Mesenchymal stem cell (in vitro differentiated cells and primary cell): Measurements from ENCODE around the gene KYNU.
"Not testable (repeated sequence)": the region's sequence is repeated elsewhere in the genome, so short reads cannot be mapped to it uniquely, and the experiment has no call there.

Source experiments
- DNase-seq: peaks from one replicate; pipeline ENCODE4 v3.0.0-alpha.2; 2013
- H2AFZ ChIP-seq: one replicate; pipeline ENCODE4 v1.6.1; 2013; ENCODE audit warnings: low read depth, mild to moderate bottlenecking, control low read depth, inconsistent platforms, low read length, moderate library complexity
- H2AK5ac ChIP-seq: 2 replicates; pipeline ENCODE4 v1.6.1; 2013; ENCODE audit warnings: low read length, moderate library complexity, mild to moderate bottlenecking, inconsistent platforms; ENCODE audit not compliant: severe bottlenecking
- H2BK120ac ChIP-seq: one replicate; pipeline ENCODE4 v1.6.1; 2013; ENCODE audit warnings: low read depth, mild to moderate bottlenecking, inconsistent platforms, low read length, moderate library complexity
- H2BK12ac ChIP-seq, 2 experiments: one replicate each; pipeline ENCODE4 v1.6.1; 2013; ENCODE audit warnings: inconsistent platforms in 2 of 2, low read length in 2 of 2, mild to moderate bottlenecking in 2 of 2, moderate library complexity in 2 of 2, control low read depth in 1 of 2
- H2BK15ac ChIP-seq: one replicate; pipeline ENCODE4 v1.6.1; 2013; ENCODE audit warnings: mild to moderate bottlenecking, low read depth, inconsistent platforms; ENCODE audit not compliant: poor library complexity, severe bottlenecking
- H2BK5ac ChIP-seq: 2 replicates; pipeline ENCODE4 v1.6.1; 2013; ENCODE audit warnings: low read depth, mild to moderate bottlenecking, low read length, control low read depth, inconsistent platforms; ENCODE audit not compliant: poor library complexity, severe bottlenecking
- H3K14ac ChIP-seq, 2 experiments: one replicate each; pipeline ENCODE4 v1.6.1; 2013; ENCODE audit warnings: inconsistent platforms in 2 of 2, low read length in 2 of 2, control low read depth in 1 of 2, mild to moderate bottlenecking in 1 of 2, moderate library complexity in 1 of 2
- H3K18ac ChIP-seq, 2 experiments: one replicate each; pipeline ENCODE4 v1.6.1; 2013; ENCODE audit warnings: inconsistent platforms in 2 of 2, low read length in 2 of 2, control low read depth in 1 of 2, low read depth in 1 of 2, mild to moderate bottlenecking in 1 of 2
- H3K23ac ChIP-seq, 2 experiments: one replicate each; pipeline ENCODE4 v1.6.1; 2013; ENCODE audit warnings: inconsistent platforms in 2 of 2, low read length in 2 of 2, mild to moderate bottlenecking in 2 of 2, moderate library complexity in 2 of 2, control low read depth in 1 of 2
- H3K27ac ChIP-seq: 2 replicates; pipeline ENCODE4 v1.5.1; 2013; ENCODE audit warnings: mild to moderate bottlenecking, moderate library complexity, low read length, control low read depth, inconsistent platforms; ENCODE audit not compliant: poor library complexity, severe bottlenecking
- H3K27me3 ChIP-seq, 2 experiments: 2 replicates each; pipeline versions ENCODE4 v1.6.1 to v1.7.0; 2013; ENCODE audit warnings: low read length in 2 of 2, mild to moderate bottlenecking in 2 of 2, moderate library complexity in 2 of 2, control low read depth in 1 of 2, inconsistent platforms in 1 of 2; ENCODE audit not compliant: control insufficient read depth in 1 of 2, insufficient read depth in 1 of 2
- H3K36me3 ChIP-seq, 2 experiments: 2 replicates each; pipeline versions ENCODE4 v1.6.1 to v1.7.0; 2013; ENCODE audit warnings: low read length in 2 of 2, control low read depth in 1 of 2, inconsistent platforms in 1 of 2, low read depth in 1 of 2, mild to moderate bottlenecking in 1 of 2; ENCODE audit not compliant: insufficient read depth in 2 of 2, control insufficient read depth in 1 of 2
- H3K4ac ChIP-seq, 2 experiments: one replicate each; pipeline ENCODE4 v1.6.1; 2013; ENCODE audit warnings: inconsistent platforms in 2 of 2, low read length in 2 of 2, mild to moderate bottlenecking in 2 of 2, moderate library complexity in 2 of 2, control low read depth in 1 of 2, low read depth in 1 of 2
- H3K4me1 ChIP-seq: 2 replicates; pipeline ENCODE4 v1.6.1; 2013; ENCODE audit warnings: low read depth, low read length, control low read depth; ENCODE audit not compliant: control insufficient read depth, insufficient read depth
- H3K4me2 ChIP-seq: 2 replicates; pipeline ENCODE4 v1.6.1; 2013; ENCODE audit warnings: low read length, mild to moderate bottlenecking, inconsistent platforms; ENCODE audit not compliant: poor library complexity, severe bottlenecking
- H3K4me3 ChIP-seq, 2 experiments: 2 replicates each; pipeline versions ENCODE4 v1.5.1 to v1.7.0; 2013; ENCODE audit warnings: low read length in 2 of 2, mild to moderate bottlenecking in 2 of 2, control low read depth in 1 of 2, low read depth in 1 of 2; ENCODE audit not compliant: insufficient read depth in 1 of 2
- H3K79me1 ChIP-seq: replicated peaks from 2 replicates; pipeline ENCODE4 v1.6.1; 2013; ENCODE audit warnings: mild to moderate bottlenecking, control low read depth, low read length, inconsistent platforms; ENCODE audit not compliant: poor library complexity, severe bottlenecking
- H3K9ac ChIP-seq: 2 replicates; pipeline ENCODE4 v1.7.0; 2013; ENCODE audit warnings: mild to moderate bottlenecking, low read length, moderate library complexity
- H3K9me3 ChIP-seq: 2 replicates; pipeline ENCODE4 v1.7.0; 2013; ENCODE audit warnings: mild to moderate bottlenecking, low read length; ENCODE audit not compliant: control insufficient read depth
- H4K8ac ChIP-seq: one replicate; pipeline ENCODE4 v1.6.1; 2013; ENCODE audit warnings: inconsistent platforms, mild to moderate bottlenecking, low read length, moderate library complexity
- H4K91ac ChIP-seq: one replicate; pipeline ENCODE4 v1.6.1; 2013; ENCODE audit warnings: mild to moderate bottlenecking, low read length, inconsistent platforms
- WGBS: methylation state at CpG from one replicate; pipeline ENCODE4 v1.1.7; 2013; ENCODE audit warnings: mixed read lengths; 5-methylcytosine and 5-hydroxymethylcytosine counted together

Gene KYNU

DNA sequence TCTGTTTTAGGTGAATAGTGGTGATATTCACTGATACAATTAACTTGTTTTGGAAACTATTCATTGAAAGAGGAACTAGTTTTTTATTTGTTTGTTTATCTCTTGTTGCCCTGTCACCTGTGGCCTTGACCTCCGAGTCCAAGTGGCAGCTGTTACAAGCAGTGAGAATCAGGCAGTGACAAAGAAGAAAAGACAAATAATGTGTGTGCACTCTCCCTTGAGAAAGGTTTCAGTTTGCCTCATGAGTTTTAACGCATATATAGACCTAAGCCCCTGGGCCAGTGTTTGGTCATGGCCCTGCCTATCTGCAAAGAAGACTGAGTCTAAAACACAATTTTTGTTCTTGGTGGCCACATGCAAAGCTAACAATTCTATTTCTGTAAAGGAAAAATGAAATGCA lies 15.3 kb downstream of the KYNU start:
- H2BK5ac ChIP-seq: no peak overlapping the region
- no peaks in the 10 kb centered on the region for H3K79me1 ChIP-seq
- no peak overlapping the region for H2BK12ac ChIP-seq
- no peaks in the 10 kb centered on the region for H3K9me3 ChIP-seq
- WGBS: 46% methylated on average over 2 of the region's 2 CpGs
- no peak overlapping the region for H3K23ac ChIP-seq
- no peaks in the 10 kb centered on the region for H3K4me1 ChIP-seq
- no peak overlapping the region for H3K4me2 ChIP-seq
- H2BK15ac ChIP-seq: no peak overlapping the region
- H3K18ac ChIP-seq: no peak overlapping the region
- no peak overlapping the region for H3K27ac ChIP-seq
- H2BK120ac ChIP-seq: no peak overlapping the region
- no peak overlapping the region for H4K8ac ChIP-seq
- no peak overlapping the region for H2AK5ac ChIP-seq
- H3K36me3 ChIP-seq: no peaks in the 10 kb centered on the region
- H3K27me3 ChIP-seq: no peaks in the 10 kb centered on the region
- no peak overlapping the region for H3K14ac ChIP-seq
- no peak overlapping the region for H4K91ac ChIP-seq
- no peak overlapping the region for H2AFZ ChIP-seq
- no peak overlapping the region for H3K4ac ChIP-seq
- H3K9ac ChIP-seq: no peak overlapping the region
- H3K4me3 ChIP-seq: no peak overlapping the region
- no peak for DNase-seq

DNA sequence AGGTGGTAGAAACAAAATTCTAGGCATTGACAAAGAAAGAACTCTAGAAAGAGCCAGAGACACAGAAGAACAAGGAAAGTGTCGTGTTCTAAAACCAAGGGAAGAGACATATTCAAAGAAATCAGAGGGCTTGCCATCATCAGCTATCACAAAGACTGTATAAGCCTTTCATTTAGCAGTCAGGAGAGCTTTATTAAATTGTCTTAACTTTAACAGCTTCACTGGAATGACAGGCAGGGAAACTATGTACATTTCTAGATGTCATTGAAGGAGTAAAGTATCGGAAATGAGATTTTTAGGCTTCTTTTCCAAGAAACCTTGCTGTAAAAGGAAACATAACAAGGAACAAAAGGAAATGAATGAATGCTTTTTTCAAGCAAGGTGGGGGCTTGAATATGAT lies 15.8 kb downstream of the KYNU start:
- Histone ChIP-seq H2AFZ (no peak overlapping the region), H3K27me3 (no peaks in the 10 kb centered on the region), H3K9ac (no peak overlapping the region), H2BK12ac (no peak overlapping the region), H2BK120ac (no peak overlapping the region), H3K9me3 (no peaks in the 10 kb centered on the region), H3K4me1 (peaks cover 2% of the 10 kb centered on the region), H4K8ac (no peak overlapping the region), H3K79me1 (no peaks in the 10 kb centered on the region), H3K4me2 (no peak overlapping the region), H3K4me3 (no peak overlapping the region), H2AK5ac (no peak overlapping the region), H3K36me3 (no peaks in the 10 kb centered on the region), H2BK15ac (no peak overlapping the region), H4K91ac (no peak overlapping the region), H3K4ac (no peak overlapping the region), H3K14ac (no peak overlapping the region), H2BK5ac (no peak overlapping the region), H3K23ac (no peak overlapping the region), H3K27ac (no peak overlapping the region), H3K18ac (no peak overlapping the region)
- DNase-seq: no peak
- WGBS: 98% methylated on average over 1 of the region's 2 CpGs

DNA sequence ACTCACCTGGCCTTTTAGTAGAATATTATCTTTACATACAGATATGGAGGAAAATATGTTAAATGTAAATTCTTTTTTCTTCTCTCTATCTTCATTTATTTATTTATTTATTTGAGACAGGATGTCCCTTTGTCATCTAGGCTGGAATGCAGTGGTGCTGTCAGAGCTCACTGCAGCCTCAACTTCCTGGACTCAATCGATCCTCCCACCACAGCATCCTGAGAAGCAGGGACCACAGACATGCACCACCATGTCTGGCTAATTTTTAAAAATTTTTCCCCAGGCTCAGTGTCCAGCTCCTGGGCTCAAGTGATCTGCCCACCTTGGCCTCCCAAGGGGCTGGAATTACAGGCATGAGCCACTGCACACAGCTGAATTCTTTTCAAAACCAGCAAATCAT lies 20.3 kb downstream of the KYNU start:
- Histone ChIP-seq H3K27me3 (no peaks in the 10 kb centered on the region), H3K36me3 (no peaks in the 10 kb centered on the region), H4K8ac (no peak overlapping the region), H3K4me3 (no peak overlapping the region), H2BK15ac (no peak overlapping the region), H2BK12ac (no peak overlapping the region), H4K91ac (no peak overlapping the region), H2AFZ (no peak overlapping the region), H3K4me1 (peaks cover 2% of the 10 kb centered on the region), H2AK5ac (no peak overlapping the region), H3K79me1 (no peaks in the 10 kb centered on the region), H3K9me3 (no peaks in the 10 kb centered on the region), H3K18ac (no peak overlapping the region), H3K23ac (no peak overlapping the region), H2BK5ac (no peak overlapping the region), H3K9ac (no peak overlapping the region), H3K14ac (no peak overlapping the region), H3K4ac (no peak overlapping the region), H3K27ac (no peak overlapping the region), H3K4me2 (no peak overlapping the region), H2BK120ac (no peak overlapping the region)
- 73% methylated on average over 1 of the region's 1 CpG for WGBS
- no peak for DNase-seq

DNA sequence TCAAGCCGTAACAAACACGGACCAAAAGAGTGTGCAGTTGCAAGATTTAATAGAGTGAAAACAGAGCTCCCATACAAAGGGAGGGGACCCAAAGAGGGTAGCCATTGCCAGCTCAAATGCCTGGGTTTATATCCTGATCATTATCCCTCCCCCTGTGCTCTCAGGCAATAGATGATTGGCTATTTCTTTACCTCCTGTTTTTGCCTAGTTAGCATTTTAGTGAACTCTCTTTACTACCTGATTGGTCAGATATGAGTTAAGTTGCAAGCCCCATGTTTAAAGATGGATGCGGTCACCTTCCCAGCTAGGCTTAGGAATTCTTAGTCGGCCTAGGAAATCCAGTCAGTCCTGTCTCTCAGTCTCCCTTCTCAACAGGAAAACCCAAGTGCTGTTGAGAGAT lies 22.9 kb downstream of the KYNU start:
- H3K4me1 ChIP-seq, H3K79me1 ChIP-seq, H3K9ac ChIP-seq, H2AFZ ChIP-seq, H2BK12ac ChIP-seq, H2BK5ac ChIP-seq, H4K8ac ChIP-seq, DNase-seq, H2BK120ac ChIP-seq, H2BK15ac ChIP-seq, H3K4me2 ChIP-seq, H3K4ac ChIP-seq, H3K36me3 ChIP-seq, H2AK5ac ChIP-seq, H3K14ac ChIP-seq, H3K9me3 ChIP-seq, H4K91ac ChIP-seq, H3K23ac ChIP-seq, H3K4me3 ChIP-seq, H3K27ac ChIP-seq, H3K18ac ChIP-seq, H3K27me3 ChIP-seq: not testable (repeated sequence)
- 95% methylated on average over 4 of the region's 4 CpGs for WGBS
